GM10248 (cell line): ENCODE measurements around the gene SNX12.
A peak's percentile ranks its signal among the peaks of the same experiment; 100 is the strongest.

Source experiments
- CTCF ChIA-PET: fragments of 300-600 bp; sonication (Branson Sonifier 250); formaldehyde crosslinking; extraction: SDS; loops from one replicate; lab custom pipeline; 2021; ENCODE audit warnings: antibody characterized with exemption; lab: Yijun Ruan, JAX
- POLR2A ChIA-PET: fragments of 350-650 bp; sonication (Branson Sonifier 250); formaldehyde crosslinking; extraction: SDS; loops from one replicate; lab custom pipeline; 2020; ENCODE audit warnings: antibody characterized with exemption; lab: Yijun Ruan, JAX
- DNase-seq: peaks from one replicate; pipeline ENCODE4 v3.0.0; 2012; ENCODE audit errors: extremely low spot score
- TF ChIP-seq, protein P1 (sequence below): IDR thresholded peaks from 2 replicates; pipeline ENCODE4 v1.5.1; 2012; ENCODE audit warnings: mild to moderate bottlenecking, low read depth; ENCODE audit errors: extremely low read depth, missing control alignments, control extremely low read depth

Gene SNX12

DNA sequence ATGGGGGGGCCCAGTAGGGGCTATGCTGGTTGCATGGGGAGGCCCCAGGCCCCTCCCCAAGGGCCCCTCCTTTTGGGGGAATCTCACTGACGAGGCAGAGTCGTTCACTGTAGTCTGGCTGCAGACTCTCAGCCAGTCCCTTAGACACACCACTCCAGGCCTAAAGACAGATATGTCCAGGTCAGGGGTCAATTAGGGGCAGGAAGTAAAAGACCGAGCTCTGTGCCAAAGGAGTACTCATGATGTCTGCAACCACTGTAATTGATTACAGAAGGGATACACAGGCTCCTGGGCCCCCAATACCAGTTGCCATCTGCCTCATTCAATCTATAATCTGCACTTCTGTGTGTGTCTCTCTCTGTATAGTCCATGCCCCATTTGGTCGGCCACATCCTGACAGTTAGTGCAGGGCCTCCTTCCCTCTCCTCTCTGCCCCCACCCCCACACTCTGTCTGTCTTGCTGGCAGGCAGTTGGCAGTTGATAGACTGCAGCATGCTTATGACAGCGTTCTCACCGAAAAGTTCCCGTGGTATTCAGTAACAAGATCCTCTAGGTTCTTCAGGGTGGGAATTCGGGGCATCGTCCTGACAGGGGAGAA, 39.7 kb upstream of the SNX12 start:
- POLR2A ChIA-PET, result no interaction called here
- no peak for DNase-seq
- CTCF ChIA-PET, result interaction anchor here (1.5 kb wide), 1 partner anchor 9 kb away, joined by 4 read pairs; no protein-coding TSS in a partner anchor
- TF ChIP-seq, protein P1, sequence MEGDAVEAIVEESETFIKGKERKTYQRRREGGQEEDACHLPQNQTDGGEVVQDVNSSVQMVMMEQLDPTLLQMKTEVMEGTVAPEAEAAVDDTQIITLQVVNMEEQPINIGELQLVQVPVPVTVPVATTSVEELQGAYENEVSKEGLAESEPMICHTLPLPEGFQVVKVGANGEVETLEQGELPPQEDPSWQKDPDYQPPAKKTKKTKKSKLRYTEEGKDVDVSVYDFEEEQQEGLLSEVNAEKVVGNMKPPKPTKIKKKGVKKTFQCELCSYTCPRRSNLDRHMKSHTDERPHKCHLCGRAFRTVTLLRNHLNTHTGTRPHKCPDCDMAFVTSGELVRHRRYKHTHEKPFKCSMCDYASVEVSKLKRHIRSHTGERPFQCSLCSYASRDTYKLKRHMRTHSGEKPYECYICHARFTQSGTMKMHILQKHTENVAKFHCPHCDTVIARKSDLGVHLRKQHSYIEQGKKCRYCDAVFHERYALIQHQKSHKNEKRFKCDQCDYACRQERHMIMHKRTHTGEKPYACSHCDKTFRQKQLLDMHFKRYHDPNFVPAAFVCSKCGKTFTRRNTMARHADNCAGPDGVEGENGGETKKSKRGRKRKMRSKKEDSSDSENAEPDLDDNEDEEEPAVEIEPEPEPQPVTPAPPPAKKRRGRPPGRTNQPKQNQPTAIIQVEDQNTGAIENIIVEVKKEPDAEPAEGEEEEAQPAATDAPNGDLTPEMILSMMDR, result no peak

DNA sequence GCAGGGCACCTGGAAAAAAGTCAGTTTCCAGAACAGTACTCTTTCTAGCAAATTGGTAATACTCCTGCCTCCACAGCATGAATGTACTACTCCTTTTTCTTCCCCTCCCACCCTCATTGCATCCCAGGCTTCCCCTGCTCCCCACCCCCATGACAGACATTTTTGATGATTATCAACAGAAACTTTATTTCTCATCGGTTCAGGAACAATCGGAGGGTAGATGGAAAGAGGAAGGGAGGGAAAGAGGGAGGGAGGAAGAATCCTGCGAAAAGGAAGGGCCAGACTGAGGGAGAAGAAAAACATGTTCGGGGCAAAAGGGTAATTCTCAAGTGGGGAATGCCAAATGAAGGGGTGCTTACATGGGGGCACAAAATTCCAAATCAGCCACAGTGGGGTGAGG, 39.1 kb upstream of the SNX12 start:
- DNase-seq, result no peak
- TF ChIP-seq, protein P1, result no peak
- ChIA-PET POLR2A (no interaction called here), CTCF (no interaction called here)

DNA sequence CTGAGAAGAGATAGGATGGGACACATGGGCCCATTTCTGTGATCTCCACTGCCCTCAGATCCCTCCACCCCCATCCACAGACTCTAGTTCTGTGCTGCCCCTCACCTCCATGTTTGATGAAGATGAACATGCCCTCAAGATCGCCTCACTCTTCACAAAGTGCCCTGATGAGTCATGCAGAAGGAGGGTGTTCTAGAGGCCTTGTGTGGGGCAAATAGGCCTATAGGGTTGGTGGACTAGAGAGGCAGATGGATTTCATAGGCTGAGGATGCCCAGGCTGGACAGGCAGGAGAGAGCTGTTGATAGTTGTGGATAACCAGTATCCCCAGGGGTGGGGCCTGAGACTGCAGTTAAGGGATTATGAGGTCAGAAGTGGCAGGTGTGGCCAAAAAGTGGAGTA, 38.3 kb upstream of the SNX12 start, which contains the start of gene CXorf65:
Gene CXorf65, minus strand, starts transcription at position 314 of the 400 bp plus-strand sequence. Its CDS starts 184 bp downstream, at position 130.
- TF ChIP-seq, protein P1, result no peak
- CTCF ChIA-PET, result interaction anchor here (0.7 to 1.8 kb wide), 2 partner anchors 21 to 23 kb away, joined by 3 to 9 read pairs; no protein-coding TSS in a partner anchor
- POLR2A ChIA-PET, result no interaction called here
- DNase-seq, result no peak

DNA sequence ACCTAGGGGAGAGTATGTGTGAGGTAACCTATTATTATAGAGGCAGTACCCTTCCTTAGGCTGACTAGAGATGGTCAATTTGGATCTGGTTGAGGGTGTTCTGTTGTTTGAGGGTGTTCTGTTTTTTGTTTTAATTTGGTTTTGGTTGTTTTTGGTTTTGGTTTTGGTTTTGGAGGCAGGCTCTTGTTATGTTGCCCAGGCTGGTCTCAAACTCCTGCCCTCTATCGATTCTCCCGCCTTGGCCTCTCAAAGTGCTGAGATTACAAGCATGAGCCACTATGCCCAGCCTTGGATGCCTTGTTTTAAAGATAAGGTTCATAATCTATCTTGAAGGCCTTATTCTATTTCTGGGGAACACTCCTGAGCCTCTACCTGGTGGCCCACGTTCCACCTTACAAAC, 37.5 kb upstream of the SNX12 start:
- ChIA-PET CTCF (interaction anchor here (0.7 to 3.4 kb wide), 3 partner anchors 13 to 24 kb away, joined by 3 to 9 read pairs (median 9); partner anchors contain the start of gene MED12), POLR2A (interaction anchor here (0.6 kb wide), 1 partner anchor 750 kb away, joined by 5 read pairs; no protein-coding TSS in a partner anchor)
- DNase-seq, result no peak

DNA sequence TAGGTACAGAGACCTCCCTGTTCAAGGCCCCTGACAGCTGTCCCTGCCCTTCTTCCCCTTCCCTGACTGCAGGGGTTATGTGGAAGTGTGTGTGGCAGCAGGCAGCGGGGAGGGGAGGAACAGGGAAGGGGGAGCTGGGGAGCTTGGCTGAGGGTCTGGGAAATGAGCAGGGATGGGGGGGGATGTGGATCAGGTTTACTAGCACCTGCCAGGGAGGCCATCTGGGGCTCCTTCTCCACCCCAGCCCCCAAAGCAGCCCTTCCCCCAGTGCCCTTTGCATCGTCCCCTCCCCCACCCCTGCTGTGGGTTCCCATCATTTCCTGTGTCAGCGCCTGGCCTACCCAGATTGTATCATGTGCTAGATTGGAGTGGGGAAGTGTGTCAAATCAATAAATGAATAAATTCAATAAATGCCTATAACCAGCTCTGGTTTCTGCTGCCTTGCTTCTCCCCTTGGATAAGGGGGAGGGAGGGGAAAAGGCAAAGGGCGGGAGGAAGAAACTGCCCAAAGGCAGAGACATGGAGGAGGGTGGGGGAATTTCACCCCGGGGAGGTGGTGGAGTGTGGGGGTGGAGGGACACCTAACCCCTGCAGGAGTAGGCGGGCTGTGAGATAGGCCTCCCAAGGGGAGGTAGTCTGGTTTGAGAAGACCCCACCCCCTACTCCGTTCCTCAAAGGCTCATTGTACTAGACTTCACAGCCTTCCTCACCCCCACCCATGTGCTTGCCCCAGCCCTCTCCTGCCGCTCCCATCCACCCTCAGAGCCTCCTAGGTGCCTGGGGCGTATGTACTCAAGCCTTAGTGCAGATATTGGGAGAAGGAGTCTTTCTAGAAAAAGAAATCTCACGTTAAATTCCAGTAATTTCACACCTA, 35.2 kb upstream of the SNX12 start:
- POLR2A ChIA-PET, result interaction anchor here (2.2 kb wide), 1 partner anchor 8 kb away, joined by 12 read pairs; the partner anchor contains the start of gene IL2RG
- peak; percentile 54 for DNase-seq
- TF ChIP-seq, protein P1, result no peak
- CTCF ChIA-PET, result interaction anchor here (3.4 kb wide), 1 partner anchor 15 kb away, joined by 9 read pairs; the partner anchor contains the start of gene MED12

More for the DNA sequence above, 37.5 kb upstream of the SNX12 start:
- TF ChIP-seq, protein P1, result no peak

DNA sequence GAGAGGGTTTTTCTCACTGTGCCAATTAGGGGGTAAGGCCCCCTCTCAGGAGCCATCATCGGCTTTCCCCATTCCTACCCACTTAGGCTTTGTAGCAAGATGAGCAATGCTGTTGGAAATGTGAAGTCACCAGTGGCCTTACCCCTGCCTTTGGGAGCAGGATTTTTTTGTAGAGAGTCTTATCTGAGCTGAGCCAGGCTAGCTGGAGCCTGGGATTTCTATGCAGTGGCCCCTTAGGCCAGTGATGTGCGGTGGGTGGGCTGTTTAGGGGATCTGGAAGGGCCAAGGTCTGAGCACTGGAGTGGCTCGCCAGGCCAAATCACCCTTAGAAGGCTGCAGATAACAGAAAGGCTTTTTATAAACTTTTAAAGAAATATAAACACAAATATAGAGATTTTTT, 34.2 kb upstream of the SNX12 start:
- TF ChIP-seq, protein P1, result no peak
- no peak for DNase-seq
- ChIA-PET CTCF (interaction anchor here (1.2 to 1.8 kb wide), 3 partner anchors 11 to 77 kb away, joined by 4 to 8 read pairs (median 4); no protein-coding TSS in a partner anchor), POLR2A (interaction anchor here (2.2 kb wide), 1 partner anchor 9 kb away, joined by 12 read pairs; the partner anchor contains the start of gene IL2RG)
